Esophagus squamous epithelium (tissue), 4 donors: ENCODE measurements around the gene TNFRSF18.

Experiments
- CTCF ChIP-seq, 6 experiments: fragments of 450-650 bp in 4 of 6; fragments of 200-600 bp in 2 of 6; sonication (generic) in 2 of 6; IDR thresholded peaks; one replicate each; pipeline ENCODE4 v1.5.1; 2016 to 2019; ENCODE audit warnings: antibody characterized with exemption in 6 of 6, mild to moderate bottlenecking in 4 of 6, moderate library complexity in 4 of 6
- POLR2A ChIP-seq, 4 donors: fragments of 450-650 bp; IDR thresholded peaks; one replicate each; pipeline ENCODE4 v1.6.1; 2017; ENCODE audit warnings: antibody characterized with exemption in 4 of 4, mild to moderate bottlenecking in 4 of 4, moderate library complexity in 3 of 4

- TF ChIP-seq CTCF (IDR thresholded peaks at IDR 0.05) = no peak
- TF ChIP-seq POLR2A (IDR thresholded peaks at IDR 0.05) = no peak
Measured at GRCh38 chr1:1228596-1229321, 22.4 kb upstream of the TNFRSF18 start.
